DOHH2 (cell line): ENCODE results near the gene PRPH.
A peak's percentile ranks its signal among the peaks of the same experiment; 100 is the strongest.

Experiments used
- H3F3A ChIP-seq: fragments of 200-600 bp; sonication (generic), shearing (Covaris generic); 2 replicates; pipeline ENCODE4 v1.6.0; 2016; ENCODE audit warnings: antibody characterized with exemption, mild to moderate bottlenecking; ENCODE audit not compliant: control insufficient read depth, insufficient read depth
- H3K27ac ChIP-seq: fragments of 200-600 bp; sonication (generic); 2 replicates; pipeline ENCODE4 v1.5.1; 2014; ENCODE audit warnings: low read depth, mild to moderate bottlenecking, low read length, moderate library complexity
- H3K27me3 ChIP-seq: fragments of 200-600 bp; sonication (generic); 2 replicates; pipeline ENCODE4 v1.6.1; 2014; ENCODE audit warnings: mild to moderate bottlenecking, low read length, mixed read lengths; ENCODE audit not compliant: control insufficient read depth
- H3K36me3 ChIP-seq: fragments of 200-600 bp; sonication (generic); 2 replicates; pipeline ENCODE4 v1.6.1; 2014; ENCODE audit warnings: mild to moderate bottlenecking, low read length, moderate library complexity, mixed read lengths; ENCODE audit not compliant: control insufficient read depth
- H3K4me1 ChIP-seq: fragments of 200-600 bp; sonication (generic); 2 replicates; pipeline ENCODE4 v1.6.1; 2014; ENCODE audit warnings: mild to moderate bottlenecking, low read length, mixed read lengths; ENCODE audit not compliant: control insufficient read depth
- H3K4me2 ChIP-seq: fragments of 200-600 bp; sonication (generic); 2 replicates; pipeline ENCODE4 v1.6.0; 2014; ENCODE audit warnings: mild to moderate bottlenecking, low read length, moderate library complexity
- H3K4me3 ChIP-seq: fragments of 200-600 bp; sonication (generic); 2 replicates; pipeline ENCODE4 v1.5.1; 2014; ENCODE audit warnings: mild to moderate bottlenecking, low read length, mixed read lengths
- H3K79me2 ChIP-seq: fragments of 200-600 bp; sonication (generic); 2 replicates; pipeline ENCODE4 v1.6.1; 2014; ENCODE audit warnings: mild to moderate bottlenecking, low read length, mixed read lengths; ENCODE audit not compliant: control insufficient read depth
- H3K9me2 ChIP-seq: fragments of 200-600 bp; sonication (generic); replicated peaks from 2 replicates; pipeline ENCODE4 v1.6.1; 2014; ENCODE audit warnings: mild to moderate bottlenecking, low read length, mixed read lengths; ENCODE audit not compliant: control insufficient read depth
- H3K9me3 ChIP-seq: fragments of 200-600 bp; sonication (generic); 2 replicates; pipeline ENCODE4 v1.6.1; 2014; ENCODE audit warnings: antibody characterized with exemption, low read length, mixed read lengths; ENCODE audit not compliant: control insufficient read depth, insufficient read depth
- H4K20me1 ChIP-seq: fragments of 200-600 bp; sonication (generic); 2 replicates; pipeline ENCODE4 v1.6.0; 2014; ENCODE audit warnings: low read depth, mild to moderate bottlenecking, antibody characterized with exemption, low read length, moderate library complexity; ENCODE audit not compliant: control insufficient read depth, insufficient read depth
- EZH2phosphoT487 ChIP-seq: fragments of 200-600 bp; sonication (generic); IDR thresholded peaks from 2 replicates; pipeline ENCODE4 v1.6.1; 2017; ENCODE audit warnings: borderline replicate concordance, mild to moderate bottlenecking, antibody characterized with exemption, low read length, moderate library complexity, mixed read lengths
- TF ChIP-seq, protein P1 (sequence below): fragments of 200-600 bp; sonication (generic); IDR thresholded peaks from one replicate; pipeline ENCODE4 v1.5.1; 2014; ENCODE audit warnings: antibody characterized with exemption, mild to moderate bottlenecking, low read depth, low read length; ENCODE audit not compliant: poor library complexity, severe bottlenecking

Gene PRPH

DNA sequence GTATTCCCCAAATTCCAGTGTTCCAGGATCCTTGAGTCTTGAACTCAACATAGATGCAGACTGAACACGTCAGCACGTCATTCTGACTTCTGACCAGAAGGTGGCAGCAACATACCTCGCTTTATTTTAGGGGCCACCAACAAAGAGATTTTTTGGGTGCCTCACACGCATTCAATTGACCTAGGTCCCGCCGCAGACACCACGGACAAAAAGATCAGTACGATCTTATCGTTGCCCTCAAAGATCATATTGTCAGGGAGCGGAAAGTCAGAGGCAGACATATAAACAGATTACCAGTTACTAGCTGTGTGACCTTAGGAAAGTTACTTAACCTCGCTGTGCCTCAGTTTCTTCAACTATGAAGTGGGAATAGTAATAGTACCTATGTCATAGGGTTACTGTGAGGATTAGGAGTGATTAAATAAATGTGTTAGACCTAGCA is 6.5 kb upstream of the PRPH start:
- H4K20me1 ChIP-seq, result no peaks in the 10 kb centered on the region
- no peaks in the 10 kb centered on the region for H3F3A ChIP-seq
- H3K36me3 ChIP-seq, result no peaks in the 10 kb centered on the region
- H3K79me2 ChIP-seq, result no peaks in the 10 kb centered on the region
- no peaks in the 10 kb centered on the region for H3K4me1 ChIP-seq
- no peaks in the 10 kb centered on the region for H3K9me2 ChIP-seq
- H3K4me2 ChIP-seq, result peak overlapping the region; percentile 11; the same call in 1 of the 2 replicates
- H3K27me3 ChIP-seq, result peaks cover 27% of the 10 kb centered on the region
- no peak for TF ChIP-seq EZH2phosphoT487
- TF ChIP-seq, protein P1, sequence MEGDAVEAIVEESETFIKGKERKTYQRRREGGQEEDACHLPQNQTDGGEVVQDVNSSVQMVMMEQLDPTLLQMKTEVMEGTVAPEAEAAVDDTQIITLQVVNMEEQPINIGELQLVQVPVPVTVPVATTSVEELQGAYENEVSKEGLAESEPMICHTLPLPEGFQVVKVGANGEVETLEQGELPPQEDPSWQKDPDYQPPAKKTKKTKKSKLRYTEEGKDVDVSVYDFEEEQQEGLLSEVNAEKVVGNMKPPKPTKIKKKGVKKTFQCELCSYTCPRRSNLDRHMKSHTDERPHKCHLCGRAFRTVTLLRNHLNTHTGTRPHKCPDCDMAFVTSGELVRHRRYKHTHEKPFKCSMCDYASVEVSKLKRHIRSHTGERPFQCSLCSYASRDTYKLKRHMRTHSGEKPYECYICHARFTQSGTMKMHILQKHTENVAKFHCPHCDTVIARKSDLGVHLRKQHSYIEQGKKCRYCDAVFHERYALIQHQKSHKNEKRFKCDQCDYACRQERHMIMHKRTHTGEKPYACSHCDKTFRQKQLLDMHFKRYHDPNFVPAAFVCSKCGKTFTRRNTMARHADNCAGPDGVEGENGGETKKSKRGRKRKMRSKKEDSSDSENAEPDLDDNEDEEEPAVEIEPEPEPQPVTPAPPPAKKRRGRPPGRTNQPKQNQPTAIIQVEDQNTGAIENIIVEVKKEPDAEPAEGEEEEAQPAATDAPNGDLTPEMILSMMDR, result peak; percentile 93
- H3K9me3 ChIP-seq, result no peaks in the 10 kb centered on the region
- no peak overlapping the region for H3K27ac ChIP-seq
- no peak overlapping the region for H3K4me3 ChIP-seq

DNA sequence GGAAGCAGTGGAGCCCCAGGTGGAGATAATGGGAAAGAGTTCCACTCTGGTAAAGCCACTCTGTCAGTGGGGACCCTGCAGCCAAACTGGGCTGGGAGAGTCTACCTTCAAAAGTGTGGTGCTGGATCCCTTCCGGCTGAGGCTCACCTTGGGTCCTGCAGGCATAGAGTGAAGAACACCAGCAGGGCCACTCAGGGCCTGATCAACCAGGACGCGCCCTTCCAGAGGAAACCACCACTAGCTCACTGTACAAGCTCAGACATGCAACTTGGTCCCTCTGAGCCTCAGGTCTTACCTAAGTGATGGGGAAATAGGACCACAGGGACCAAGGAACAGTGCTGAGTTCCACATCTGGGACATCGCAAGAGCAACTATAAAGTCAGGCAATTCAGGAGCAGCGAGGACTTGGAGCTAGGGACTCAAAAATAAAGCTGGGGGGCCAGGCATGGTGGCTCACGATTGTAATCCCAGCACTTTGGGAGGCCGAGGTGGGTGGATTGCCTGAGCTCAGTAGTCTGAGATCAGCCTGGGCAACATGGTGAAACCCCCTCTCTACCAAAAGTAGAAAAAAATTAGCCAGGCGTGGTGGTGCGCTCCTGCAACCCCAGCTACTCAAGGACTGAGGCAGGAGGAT is 5.9 kb upstream of the PRPH start:
- TF ChIP-seq, protein P1, result no peak
- Histone ChIP-seq H3K9me3 (no peaks in the 10 kb centered on the region), H3K27ac (no peak overlapping the region), H3K4me2 (no peak overlapping the region), H4K20me1 (no peaks in the 10 kb centered on the region), H3F3A (no peaks in the 10 kb centered on the region), H3K36me3 (no peaks in the 10 kb centered on the region), H3K4me1 (no peaks in the 10 kb centered on the region), H3K27me3 (peaks cover 27% of the 10 kb centered on the region), H3K9me2 (no peaks in the 10 kb centered on the region), H3K4me3 (no peak overlapping the region), H3K79me2 (no peaks in the 10 kb centered on the region)

DNA sequence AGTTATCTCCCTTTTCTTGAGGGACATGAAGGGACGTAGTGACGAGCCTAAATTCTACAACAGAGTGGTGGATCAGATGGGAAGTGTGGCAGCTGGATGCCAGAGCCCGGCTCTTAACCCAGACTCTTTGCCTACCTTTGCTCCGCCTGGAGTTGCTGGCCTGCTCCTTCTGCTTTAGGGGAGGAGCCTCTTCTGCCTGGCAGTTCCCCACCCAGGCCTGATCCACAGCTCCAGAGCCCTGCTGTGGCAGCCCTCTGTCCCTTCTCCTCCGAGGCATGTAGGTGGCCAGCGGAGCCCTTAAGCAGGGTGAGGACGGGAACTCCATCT is 2.3 kb upstream of the PRPH start:
- TF ChIP-seq EZH2phosphoT487, result no peak
- TF ChIP-seq, protein P1, result no peak
- Histone ChIP-seq H3K36me3 (no peaks in the 10 kb centered on the region), H4K20me1 (no peaks in the 10 kb centered on the region), H3K4me1 (peaks cover 15% of the 10 kb centered on the region), H3K4me3 (no peak overlapping the region), H3F3A (no peaks in the 10 kb centered on the region), H3K79me2 (no peaks in the 10 kb centered on the region), H3K9me3 (no peaks in the 10 kb centered on the region), H3K4me2 (no peak overlapping the region), H3K9me2 (no peaks in the 10 kb centered on the region), H3K27me3 (peaks cover 37% of the 10 kb centered on the region), H3K27ac (no peak overlapping the region)
